Hippocampal formation (tissue), 2 donors: Measurements from ENCODE around the gene FABP6.

Source experiments
- DNase-seq, 2 donors: peaks; one replicate each; lab custom pipeline; 2025; lab: John Stamatoyannopoulos, UW

The FABP6 gene

GRCh38 chr5:160262151-160263074, 33.1 kb downstream of the FABP6 start:
- no peak for DNase-seq

- no peak for DNase-seq
Measured at GRCh38 chr5:160263326-160263855, 34.1 kb downstream of the FABP6 start.

- DNase-seq: no peak
Measured at GRCh38 chr5:160266044-160266443, 36.7 kb downstream of the FABP6 start.

- DNase-seq: no peak
Measured at GRCh38 chr5:160266752-160267345, 37.5 kb downstream of the FABP6 start.

GRCh38 chr5:160268121-160268520, 38.8 kb downstream of the FABP6 start:
- DNase-seq: no peak

DNA sequence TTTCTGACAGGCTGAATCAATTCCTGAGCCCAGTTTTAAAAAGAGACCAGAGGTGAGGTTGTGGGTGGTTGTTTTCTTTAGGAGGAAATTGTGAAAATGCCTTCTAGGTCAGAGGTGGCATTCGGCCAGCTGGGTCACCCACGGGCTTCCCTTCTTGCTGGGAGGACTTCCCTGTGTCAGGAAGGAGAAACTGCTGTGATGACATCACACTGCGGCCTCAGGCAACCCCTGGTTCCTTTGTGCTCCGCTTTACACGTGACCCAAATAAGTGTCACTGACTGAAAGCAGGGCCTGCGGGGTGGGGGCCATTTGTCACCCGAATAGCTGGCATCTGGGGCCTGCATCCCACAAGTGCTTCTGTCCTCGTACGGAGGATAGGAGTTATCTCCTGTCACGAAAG, 39.7 kb downstream of the FABP6 start:
- peak in 1 of 2 donors; percentile 33 for DNase-seq

GRCh38 chr5:160270704-160271103, 41.4 kb downstream of the FABP6 start:
- DNase-seq: no peak

GRCh38 chr5:160271396-160271795, 42.1 kb downstream of the FABP6 start:
- no peak for DNase-seq

DNA sequence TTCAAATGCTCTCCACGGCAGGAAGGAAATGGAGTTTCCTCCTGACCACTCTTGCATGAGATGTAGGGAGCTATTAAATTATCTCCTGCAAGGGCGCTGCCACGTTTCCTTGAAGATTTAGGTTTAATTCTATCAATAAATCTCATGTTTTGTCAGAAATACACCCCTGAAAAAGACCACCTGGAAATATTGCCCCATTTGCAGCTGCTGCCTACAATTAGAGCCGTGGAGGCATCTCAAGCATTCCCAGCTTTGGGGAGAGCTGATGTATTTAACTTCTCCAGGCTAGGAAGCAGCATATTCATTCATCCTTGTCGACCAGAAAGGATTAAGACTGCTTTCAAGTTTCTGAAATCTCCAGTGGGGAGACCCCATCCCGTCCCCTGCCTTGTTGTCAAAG, 42.5 kb downstream of the FABP6 start:
- no peak for DNase-seq

DNA sequence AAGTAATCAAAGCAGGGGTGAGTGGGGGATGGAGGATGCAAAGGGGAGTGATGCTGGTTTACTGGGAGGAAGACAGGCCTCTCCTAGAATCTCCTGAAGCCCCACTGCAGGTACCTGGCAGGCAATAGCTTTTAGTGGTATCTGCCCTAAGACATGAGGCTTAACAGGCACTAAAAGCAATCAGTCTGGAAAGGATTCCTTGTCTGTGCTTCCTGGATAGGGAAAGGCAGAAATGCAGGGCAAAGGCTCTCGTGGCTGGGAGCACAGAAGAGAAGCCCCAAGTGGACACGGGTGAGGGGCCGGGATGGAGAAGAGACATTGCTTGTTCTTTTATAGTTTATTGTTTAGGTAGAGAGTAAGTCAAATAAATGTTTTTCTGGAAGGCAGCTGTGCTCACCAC, 43.0 kb downstream of the FABP6 start:
- no peak for DNase-seq

- no peak for DNase-seq
Measured at GRCh38 chr5:160272889-160273288, 43.6 kb downstream of the FABP6 start.

DNA sequence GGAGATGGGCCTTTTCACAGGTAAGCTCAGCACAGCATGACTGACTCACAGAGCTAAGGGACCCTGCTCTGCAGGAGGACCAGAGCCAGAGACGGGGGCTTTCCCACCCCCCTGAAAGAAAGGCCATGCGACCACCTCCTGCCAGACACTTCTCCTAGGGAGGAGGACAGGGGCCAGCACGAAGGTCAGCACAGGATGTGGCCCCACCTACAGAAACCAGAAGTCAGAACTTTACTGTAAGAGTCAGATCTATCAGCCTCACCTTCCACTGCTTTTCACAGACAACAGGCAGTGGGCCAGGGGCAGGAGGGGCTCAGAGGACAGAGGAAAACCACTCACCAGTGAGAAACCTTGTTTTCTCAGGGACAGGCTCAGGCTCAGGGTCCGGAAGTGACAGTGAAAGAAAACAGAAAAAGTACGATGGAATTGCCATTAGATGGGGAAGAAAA, 45.2 kb downstream of the FABP6 start:
- DNase-seq: no peak

DNA sequence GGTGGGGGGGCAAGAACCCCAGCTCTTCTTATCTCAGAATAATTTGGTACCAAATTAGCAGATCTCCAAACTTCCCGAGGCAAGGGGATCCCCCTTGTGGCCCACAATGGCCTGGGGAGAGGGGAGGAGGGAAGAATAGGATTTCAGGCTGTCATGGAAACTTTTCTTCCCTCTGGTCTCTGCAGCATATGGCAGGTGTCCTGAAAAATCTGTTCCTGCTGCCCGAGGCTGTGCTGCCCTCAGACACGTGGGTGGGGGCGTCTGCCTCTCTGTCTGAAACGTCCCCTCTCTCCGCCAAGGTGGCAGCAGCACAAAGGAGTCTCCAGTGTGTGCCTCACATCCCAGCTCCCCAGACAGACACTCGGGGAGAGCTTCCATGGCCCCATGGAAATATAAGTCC, 49.0 kb downstream of the FABP6 start:
- no peak for DNase-seq

- no peak for DNase-seq
Measured at GRCh38 chr5:160280384-160281095, 51.2 kb downstream of the FABP6 start.

- DNase-seq: no peak
Measured at GRCh38 chr5:160281275-160281674, 52.0 kb downstream of the FABP6 start.

DNA sequence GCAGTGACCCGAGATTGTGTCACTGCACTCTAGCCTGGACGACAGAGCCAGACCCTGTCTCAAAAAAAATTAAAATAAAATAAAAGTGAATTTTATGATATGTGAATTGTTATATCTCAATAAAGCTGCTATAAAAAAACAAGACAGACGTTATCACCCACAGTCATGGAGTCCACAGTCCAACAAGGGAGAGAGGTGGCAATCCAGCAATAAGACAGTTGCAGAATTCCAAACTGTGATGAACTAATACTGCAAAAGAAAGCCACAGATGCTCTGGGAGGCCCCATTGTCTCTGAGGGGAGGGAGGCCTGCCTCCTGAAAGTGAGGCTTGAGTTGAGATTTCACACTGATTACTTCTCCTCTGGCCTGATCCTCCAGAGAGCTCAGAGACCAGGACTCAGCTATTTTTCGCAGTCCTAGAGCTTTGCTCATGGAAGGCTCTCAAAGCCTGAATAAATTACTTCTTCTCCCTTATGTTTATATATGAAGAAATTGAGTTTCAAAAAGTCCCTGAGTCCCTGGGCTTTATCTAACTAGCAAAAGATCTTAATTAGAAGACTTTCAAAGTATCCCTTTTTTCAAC, 55.1 kb downstream of the FABP6 start:
- no peak for DNase-seq

DNA sequence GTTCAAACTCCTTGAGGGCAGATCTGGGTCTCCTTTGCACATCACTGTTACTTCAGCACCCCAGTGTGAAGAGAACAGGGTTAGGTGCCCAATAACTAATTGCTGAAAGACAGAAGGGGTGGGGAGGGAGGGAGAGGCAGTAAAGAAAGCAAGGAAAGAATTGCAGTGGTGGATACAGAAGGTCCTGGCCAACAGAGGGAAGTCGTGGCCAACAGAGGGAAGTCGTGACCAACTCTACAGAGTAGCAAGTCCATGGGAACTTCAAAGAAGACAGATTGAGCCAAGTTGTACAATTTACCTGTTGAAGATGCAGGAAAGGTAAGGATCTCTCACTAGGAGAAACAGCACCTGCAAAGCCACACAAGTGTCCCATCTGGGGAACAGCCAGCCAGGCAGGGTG, 56.0 kb downstream of the FABP6 start:
- no peak for DNase-seq

- no peak for DNase-seq
Measured at GRCh38 chr5:160286947-160287346, 57.6 kb downstream of the FABP6 start.

- DNase-seq: peak in 1 of 2 donors; percentile 10
Measured at GRCh38 chr5:160287378-160288051, 58.2 kb downstream of the FABP6 start.
